ENCODE measurements around the gene STRIP2.
"Not testable (repeated sequence)": the region's sequence is repeated elsewhere in the genome, so short reads cannot be mapped to it uniquely, and the experiment has no call there.

STRIP2 gene

DNA sequence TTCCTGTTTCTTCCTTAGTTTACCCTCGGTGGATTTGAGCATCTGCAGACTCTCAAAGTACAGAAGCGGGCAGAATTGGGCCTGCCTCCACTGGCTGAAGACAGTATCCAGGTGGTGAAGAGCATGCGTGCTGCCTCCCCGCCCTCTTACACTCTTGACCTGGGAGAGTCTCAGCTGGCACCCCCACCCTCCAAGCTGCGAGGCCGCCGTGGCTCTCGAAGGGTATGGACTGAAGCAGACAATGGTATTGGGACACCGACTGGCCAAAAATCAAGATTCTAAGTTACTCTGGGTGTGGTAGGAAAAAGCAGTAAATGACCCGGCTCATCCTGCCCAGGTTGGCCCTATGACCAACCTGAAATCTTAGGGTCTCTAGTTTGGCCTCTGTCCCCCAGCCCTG lies 22.2 kb downstream of the STRIP2 start:
- no peak for DNase-seq

- no peak for DNase-seq
Measured at GRCh38 chr7:129457101-129457500, 22.9 kb downstream of the STRIP2 start.

DNA sequence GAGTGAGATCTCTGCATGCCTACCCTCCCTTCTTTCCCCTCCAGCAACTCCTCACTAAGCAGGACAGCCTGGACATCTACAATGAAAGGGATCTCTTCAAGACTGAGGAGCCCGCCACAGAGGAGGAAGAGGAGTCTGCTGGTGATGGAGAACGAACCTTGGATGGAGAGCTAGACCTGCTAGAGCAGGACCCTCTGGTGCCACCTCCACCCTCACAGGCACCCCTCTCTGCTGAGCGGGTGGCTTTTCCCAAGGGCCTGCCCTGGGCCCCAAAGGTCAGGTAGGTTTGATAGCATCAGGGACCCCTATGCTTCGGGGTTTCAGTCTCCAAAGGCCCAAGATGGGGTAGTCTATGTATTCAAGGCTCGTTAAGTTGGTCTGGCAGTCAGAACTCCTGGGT lies 23.9 kb downstream of the STRIP2 start:
- no peak for DNase-seq

GRCh38 chr7:129461809-129462208 lies 27.6 kb downstream of the STRIP2 start:
- no peak for DNase-seq

DNA sequence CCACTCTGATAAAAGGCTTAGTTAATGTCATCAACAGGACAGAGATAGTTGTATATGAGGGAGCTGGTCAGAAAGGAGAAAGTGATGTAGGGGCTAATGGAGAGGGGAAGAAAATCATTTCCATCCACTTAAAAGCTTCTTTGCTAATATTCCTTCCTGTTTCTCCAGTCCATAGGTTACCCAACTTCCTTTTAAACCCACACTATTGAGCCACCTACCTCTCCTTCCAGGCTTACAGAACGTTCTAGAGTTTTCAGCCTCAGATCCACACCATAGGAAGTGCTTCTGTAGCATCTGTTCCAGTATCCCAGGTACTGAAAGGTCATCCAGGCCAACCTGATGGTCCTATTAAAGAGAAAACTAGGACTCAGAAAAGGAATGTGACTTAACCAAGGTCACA lies 28.2 kb downstream of the STRIP2 start:
- DNase-seq = no peak

DNA sequence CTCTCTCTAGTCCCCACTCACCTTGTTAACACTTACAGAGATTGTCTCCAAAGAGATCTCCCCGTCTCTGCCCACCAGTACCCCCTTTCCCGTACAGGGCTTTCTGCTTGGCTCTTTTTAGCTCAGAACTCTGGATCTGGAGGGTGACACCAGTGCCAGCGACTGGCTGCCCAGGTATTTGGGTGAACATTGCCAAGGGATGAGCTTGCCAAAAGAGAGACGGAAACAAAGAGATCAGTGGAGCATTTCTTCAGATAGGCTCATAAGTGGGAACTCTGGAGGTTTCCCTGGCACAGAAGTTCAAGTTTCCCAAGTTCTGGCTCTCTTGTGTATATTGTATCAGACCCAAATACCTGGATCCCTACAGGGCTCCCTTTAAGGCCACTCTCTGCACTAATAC lies 30.0 kb downstream of the STRIP2 start:
- DNase-seq = no peak

- no peak for DNase-seq
Measured at GRCh38 chr7:129465080-129465479, 30.8 kb downstream of the STRIP2 start.

- DNase-seq = no peak
Measured at GRCh38 chr7:129466796-129467195, 32.6 kb downstream of the STRIP2 start.

DNA sequence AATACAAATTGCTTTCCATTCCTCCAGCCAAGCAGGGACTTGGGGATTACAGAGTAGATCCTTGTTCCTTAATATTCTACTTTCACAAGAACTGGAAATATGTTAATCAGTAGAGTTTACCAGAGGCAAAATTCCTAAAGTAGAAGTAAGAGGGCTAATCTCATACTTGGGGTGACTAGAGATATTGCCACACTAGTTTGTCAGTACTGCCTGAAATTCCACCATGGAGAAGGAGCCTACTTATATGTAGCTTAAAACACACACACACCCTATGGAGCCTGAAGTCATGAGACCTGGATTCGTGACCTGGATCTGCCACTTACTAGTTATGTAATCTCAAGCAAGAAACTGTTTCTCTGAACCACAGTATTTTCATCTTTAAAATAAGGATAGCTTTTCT lies 33.9 kb downstream of the STRIP2 start:
- DNase-seq = peak in 1 of 2 experiments; percentile 2

DNA sequence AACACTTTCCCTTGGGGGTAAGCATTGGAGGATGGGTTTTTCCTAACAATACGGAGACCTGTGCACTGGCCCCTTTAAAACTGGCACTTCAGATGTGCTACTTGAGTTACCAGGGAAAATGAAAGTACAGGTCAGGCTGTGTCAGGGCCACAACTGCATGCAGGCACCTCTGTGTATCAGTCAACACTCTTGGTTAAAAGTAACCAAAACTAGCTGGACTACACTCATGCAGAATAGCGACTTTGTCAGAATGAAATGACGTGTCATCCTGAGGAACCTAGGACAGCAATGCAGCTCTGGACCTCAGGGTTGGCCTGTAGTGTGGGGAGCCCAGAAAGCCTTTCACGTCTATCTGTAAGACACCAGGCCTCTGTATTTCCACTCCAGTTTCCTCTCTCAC lies 34.3 kb downstream of the STRIP2 start:
- no peak for DNase-seq

- no peak for DNase-seq
Measured at GRCh38 chr7:129469930-129470329, 35.7 kb downstream of the STRIP2 start.

DNA sequence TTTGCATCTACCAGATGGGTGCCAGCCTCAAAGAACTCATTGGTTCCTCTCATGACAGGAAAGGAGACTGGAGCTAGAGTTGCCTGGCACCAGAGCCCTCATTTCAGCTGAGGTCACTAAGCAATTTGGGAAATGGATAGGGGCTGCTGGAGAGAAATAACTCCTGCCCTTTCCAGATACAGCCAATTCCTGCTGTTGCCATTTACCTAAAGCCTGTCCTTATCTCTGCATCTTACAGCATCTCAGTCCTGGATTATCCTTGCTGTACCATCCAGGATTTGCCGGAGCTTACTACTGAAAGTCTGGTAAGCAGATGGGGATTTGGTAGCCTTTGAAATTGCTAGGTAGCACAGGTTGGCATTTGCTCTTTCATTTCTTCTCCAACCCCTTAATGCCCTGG lies 36.2 kb downstream of the STRIP2 start:
- DNase-seq = no peak

GRCh38 chr7:129471402-129471827 lies 37.2 kb downstream of the STRIP2 start:
- no peak for DNase-seq

- not testable (repeated sequence) for DNase-seq
Measured at GRCh38 chr7:129475931-129476330, 41.7 kb downstream of the STRIP2 start.

- not testable (repeated sequence) for DNase-seq
Measured at GRCh38 chr7:129476398-129476797, 42.2 kb downstream of the STRIP2 start.

DNA sequence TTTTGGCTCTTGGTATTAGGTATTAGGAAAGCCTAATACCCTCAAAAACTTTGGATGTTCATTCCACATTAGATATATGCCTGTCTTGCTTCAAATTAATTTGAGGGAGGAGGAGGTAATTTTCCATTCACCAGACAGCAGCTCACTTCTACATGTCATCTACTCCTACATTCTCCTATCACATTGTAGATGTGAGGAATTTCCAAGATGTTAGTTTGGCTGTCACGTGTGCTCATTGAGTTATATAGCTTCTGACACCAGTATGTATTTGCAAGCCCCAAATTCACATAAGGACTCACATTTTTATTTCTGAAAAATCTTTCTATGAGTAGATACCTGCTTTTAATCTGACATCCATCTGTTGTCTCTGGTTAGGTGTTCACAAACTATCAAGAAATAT lies 45.6 kb downstream of the STRIP2 start:
- no peak for DNase-seq

- DNase-seq = no peak
Measured at GRCh38 chr7:129480674-129481363, 46.6 kb downstream of the STRIP2 start.

GRCh38 chr7:129481376-129481775 lies 47.1 kb downstream of the STRIP2 start:
- DNase-seq = not testable (repeated sequence)

DNA sequence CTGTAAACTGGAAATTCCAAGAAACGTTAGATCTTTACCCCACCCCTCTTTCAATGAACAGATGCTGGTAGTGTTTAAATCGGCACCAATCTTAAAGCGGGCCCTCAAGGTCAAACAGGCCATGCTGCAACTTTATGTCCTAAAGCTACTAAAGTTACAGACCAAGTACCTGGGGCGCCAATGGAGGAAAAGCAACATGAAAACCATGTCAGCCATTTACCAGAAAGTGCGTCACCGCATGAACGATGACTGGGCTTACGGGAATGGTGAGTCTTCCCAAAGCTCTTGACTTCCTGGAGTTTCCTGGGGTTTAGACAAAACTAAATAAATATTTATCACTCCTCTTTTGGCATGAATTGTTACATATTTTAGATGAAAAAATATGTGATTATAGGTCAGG lies 48.5 kb downstream of the STRIP2 start:
- DNase-seq = no peak

DNA sequence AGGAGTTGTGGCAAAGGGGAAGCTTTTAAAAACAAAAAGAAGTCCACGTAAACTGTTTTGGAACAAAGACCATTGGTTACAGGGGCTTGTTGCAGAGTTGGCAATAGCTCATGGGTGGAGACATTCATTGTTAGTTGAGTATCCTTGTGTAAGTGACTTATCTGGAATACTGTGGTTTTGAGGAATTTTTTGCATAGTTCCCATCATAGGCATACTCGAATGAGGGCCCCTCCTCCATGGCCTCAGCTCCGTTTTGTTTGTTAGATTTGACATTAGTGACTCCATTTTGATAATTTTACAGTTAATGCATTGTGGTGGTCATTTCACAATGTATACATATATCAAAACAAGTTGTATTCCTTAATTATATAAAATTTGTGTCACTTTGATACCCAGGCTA lies 55.3 kb downstream of the STRIP2 start:
- no peak for DNase-seq

- DNase-seq = no peak
Measured at GRCh38 chr7:129492391-129492790, 58.2 kb downstream of the STRIP2 start.

DNA sequence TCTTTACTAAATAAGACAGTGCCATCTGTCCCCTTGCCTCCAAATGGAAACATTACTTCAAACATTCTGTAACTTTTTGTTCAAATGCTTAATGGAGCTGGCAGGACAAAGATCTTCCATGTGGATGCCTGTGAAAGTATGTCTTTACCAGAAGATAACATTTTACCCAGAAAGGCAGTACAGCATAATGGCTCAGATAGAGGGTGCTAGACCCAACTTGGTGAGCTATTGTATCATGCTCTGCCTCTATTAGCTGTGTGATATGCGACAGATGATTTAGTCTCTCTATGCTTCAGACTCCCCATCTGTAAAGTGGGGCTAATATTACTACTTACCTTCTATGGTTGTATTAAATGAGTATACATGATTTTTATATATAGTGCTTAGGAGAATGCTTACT lies 59.3 kb downstream of the STRIP2 start:
- peak; percentile 7 to 8 for DNase-seq

DNA sequence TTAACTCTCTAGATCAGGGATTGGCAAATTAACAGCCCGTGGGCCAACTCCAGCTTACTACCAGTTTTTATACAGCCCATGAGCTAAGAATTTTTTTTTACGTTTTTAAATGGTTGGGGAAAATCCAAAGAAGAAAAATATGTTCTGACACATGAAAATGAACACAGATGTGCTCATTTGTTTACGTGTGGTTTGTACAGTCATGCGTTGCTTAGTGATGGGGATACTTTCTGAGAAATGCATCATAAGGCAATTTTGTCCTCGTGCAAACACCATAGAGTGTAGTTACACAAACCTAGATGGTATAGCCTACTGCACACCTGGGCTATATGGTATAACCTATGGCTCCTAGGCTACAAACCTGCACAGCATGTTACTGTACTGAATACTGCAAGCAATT lies 59.8 kb downstream of the STRIP2 start:
- DNase-seq = no peak

DNA sequence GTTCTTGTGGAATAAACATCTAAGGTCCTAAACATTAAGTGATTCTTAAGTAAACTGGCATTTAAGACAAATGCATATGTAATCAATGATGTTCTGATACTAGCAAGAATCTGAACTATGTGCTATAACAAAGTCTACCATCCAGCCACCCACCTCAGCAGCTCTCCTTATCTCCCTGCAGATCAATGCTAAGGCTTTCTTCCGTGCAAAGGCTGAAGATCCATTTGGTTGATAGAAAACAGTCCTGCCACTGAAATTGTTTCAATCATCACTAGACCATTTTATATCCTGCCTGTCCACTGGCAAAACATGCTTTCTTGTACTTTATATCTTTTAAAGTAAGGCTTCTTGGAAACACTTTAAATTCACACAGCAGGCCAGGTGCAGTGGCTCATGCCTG lies 61.8 kb downstream of the STRIP2 start:
- no peak for DNase-seq

- DNase-seq = no peak
Measured at GRCh38 chr7:129496653-129497052, 62.4 kb downstream of the STRIP2 start.

Measured in Kasumi-1 (cell line).